Mesodermal cell (in vitro differentiated cells): ENCODE results near the gene TTC12.

Experiments
- H3K27ac ChIP-seq: 2 replicates; pipeline ENCODE4 v1.7.0; 2013; ENCODE audit warnings: mild to moderate bottlenecking, low read depth, low read length, moderate library complexity; ENCODE audit not compliant: severe bottlenecking
- H3K36me3 ChIP-seq: 2 replicates; pipeline ENCODE4 v1.7.1; 2013; ENCODE audit warnings: mild to moderate bottlenecking, low read length, moderate library complexity; ENCODE audit not compliant: control insufficient read depth, insufficient read depth
- H3K4me1 ChIP-seq: one replicate; pipeline ENCODE4 v1.7.1; 2013; ENCODE audit warnings: mild to moderate bottlenecking, low read length; ENCODE audit not compliant: insufficient read depth, control insufficient read depth, poor library complexity, severe bottlenecking
- H3K4me3 ChIP-seq: 2 replicates; pipeline ENCODE4 v1.7.0; 2013; ENCODE audit warnings: low read length, control low read depth, mild to moderate bottlenecking; ENCODE audit not compliant: insufficient read depth, poor library complexity, severe bottlenecking; ENCODE audit errors: extremely low read depth
- H3K9me3 ChIP-seq: 2 replicates; pipeline ENCODE4 v1.7.1; 2013; ENCODE audit warnings: mild to moderate bottlenecking, low read length, moderate library complexity; ENCODE audit not compliant: control insufficient read depth
- WGBS, 2 experiments: methylation state at CpG; one replicate each; pipeline ENCODE4 v1.1.5; 2013; ENCODE audit warnings: missing lambda C conversion rate in 2 of 2; ENCODE audit not compliant: insufficient coverage in 2 of 2; 5-methylcytosine and 5-hydroxymethylcytosine counted together

Gene TTC12

GRCh38 chr11:113329725-113330124, 15.3 kb downstream of the TTC12 start:
- H3K9me3 ChIP-seq, result no peaks in the 10 kb centered on the region
- H3K4me3 ChIP-seq, result no peak overlapping the region
- peaks cover 7% of the 10 kb centered on the region for H3K4me1 ChIP-seq
- H3K36me3 ChIP-seq, result no peaks in the 10 kb centered on the region
- H3K27ac ChIP-seq, result no peak overlapping the region
- WGBS, 2 experiments, result 83 to 88% methylated on average over 2 of the region's 2 CpGs

- WGBS, 2 experiments, result 89 to 91% methylated on average over 4 to 5 of the region's 5 CpGs
- Histone ChIP-seq H3K27ac (no peak overlapping the region), H3K4me3 (no peak overlapping the region), H3K4me1 (peaks cover 7% of the 10 kb centered on the region), H3K36me3 (no peaks in the 10 kb centered on the region), H3K9me3 (no peaks in the 10 kb centered on the region)
Observed at GRCh38 chr11:113331441-113331840, 17.1 kb downstream of the TTC12 start.

GRCh38 chr11:113332023-113332422, 17.6 kb downstream of the TTC12 start:
- WGBS, 2 experiments, result 92 to 95% methylated on average over 7 of the region's 7 CpGs

GRCh38 chr11:113332638-113333329, 18.4 kb downstream of the TTC12 start:
- no peak overlapping the region for H3K27ac ChIP-seq
- 92 to 96% methylated on average over 4 to 6 of the region's 6 CpGs for WGBS, 2 experiments
- no peaks in the 10 kb centered on the region for H3K36me3 ChIP-seq
- H3K9me3 ChIP-seq, result no peaks in the 10 kb centered on the region
- H3K4me1 ChIP-seq, result peaks cover 7% of the 10 kb centered on the region
- no peak overlapping the region for H3K4me3 ChIP-seq

More at GRCh38 chr11:113332023-113332422, 17.6 kb downstream of the TTC12 start:
- Histone ChIP-seq H3K9me3 (no peaks in the 10 kb centered on the region), H3K4me3 (no peak overlapping the region), H3K36me3 (no peaks in the 10 kb centered on the region), H3K4me1 (peaks cover 7% of the 10 kb centered on the region), H3K27ac (no peak overlapping the region)

- Histone ChIP-seq H3K4me1 (peaks cover 7% of the 10 kb centered on the region), H3K36me3 (peaks cover 1% of the 10 kb centered on the region), H3K4me3 (no peak overlapping the region), H3K27ac (no peak overlapping the region), H3K9me3 (no peaks in the 10 kb centered on the region)
- WGBS, 2 experiments, result 83 to 88% methylated on average over 1 of the region's 1 CpG
Observed at GRCh38 chr11:113334183-113334582, 19.8 kb downstream of the TTC12 start.

GRCh38 chr11:113338730-113339129, 24.3 kb downstream of the TTC12 start:
- Histone ChIP-seq H3K27ac (no peak overlapping the region), H3K36me3 (peaks cover 10% of the 10 kb centered on the region), H3K4me1 (no peaks in the 10 kb centered on the region), H3K4me3 (no peak overlapping the region), H3K9me3 (no peaks in the 10 kb centered on the region)
- WGBS, 2 experiments, result 58 to 71% methylated on average over 2 to 4 of the region's 4 CpGs

GRCh38 chr11:113339929-113340589, 25.7 kb downstream of the TTC12 start:
- 92% methylated on average over 4 to 5 of the region's 6 CpGs for WGBS, 2 experiments
- no peaks in the 10 kb centered on the region for H3K9me3 ChIP-seq
- H3K27ac ChIP-seq, result no peak overlapping the region
- H3K36me3 ChIP-seq, result peaks cover 11% of the 10 kb centered on the region
- H3K4me1 ChIP-seq, result no peaks in the 10 kb centered on the region
- H3K4me3 ChIP-seq, result no peak overlapping the region

- H3K27ac ChIP-seq, result no peak overlapping the region
- H3K4me3 ChIP-seq, result no peak overlapping the region
- H3K4me1 ChIP-seq, result no peaks in the 10 kb centered on the region
- H3K9me3 ChIP-seq, result no peaks in the 10 kb centered on the region
- H3K36me3 ChIP-seq, result peaks cover 11% of the 10 kb centered on the region
- WGBS, 2 experiments, result 95 to 99% methylated on average over 6 to 8 of the region's 10 CpGs
Observed at GRCh38 chr11:113341388-113342165, 27.2 kb downstream of the TTC12 start.

GRCh38 chr11:113345978-113346377, 31.6 kb downstream of the TTC12 start:
- H3K27ac ChIP-seq, result no peak overlapping the region
- 86 to 94% methylated on average over 5 of the region's 8 CpGs for WGBS, 2 experiments
- H3K4me1 ChIP-seq, result no peaks in the 10 kb centered on the region
- peaks cover 3% of the 10 kb centered on the region for H3K36me3 ChIP-seq
- H3K9me3 ChIP-seq, result no peaks in the 10 kb centered on the region
- H3K4me3 ChIP-seq, result no peak overlapping the region

- no peaks in the 10 kb centered on the region for H3K36me3 ChIP-seq
- H3K4me3 ChIP-seq, result no peak overlapping the region
- H3K27ac ChIP-seq, result no peak overlapping the region
- H3K9me3 ChIP-seq, result no peaks in the 10 kb centered on the region
- H3K4me1 ChIP-seq, result peaks cover 3% of the 10 kb centered on the region
- 84 to 100% methylated on average over 1 to 2 of the region's 3 CpGs for WGBS, 2 experiments
Observed at GRCh38 chr11:113349528-113349927, 35.1 kb downstream of the TTC12 start.
